Mesodermal cell (in vitro differentiated cells): ENCODE data around the gene PPARD. TPM values are rescaled to one million over a fixed set of nuclear protein-coding genes. Genes with fewer than 3 reads are reported as not detected.

ENCODE experiments used
- H3K27ac ChIP-seq: 2 replicates; pipeline ENCODE4 v1.7.0; 2013; ENCODE audit warnings: mild to moderate bottlenecking, low read depth, low read length, moderate library complexity; ENCODE audit not compliant: severe bottlenecking
- H3K36me3 ChIP-seq: 2 replicates; pipeline ENCODE4 v1.7.1; 2013; ENCODE audit warnings: mild to moderate bottlenecking, low read length, moderate library complexity; ENCODE audit not compliant: control insufficient read depth, insufficient read depth
- H3K4me1 ChIP-seq: one replicate; pipeline ENCODE4 v1.7.1; 2013; ENCODE audit warnings: mild to moderate bottlenecking, low read length; ENCODE audit not compliant: insufficient read depth, control insufficient read depth, poor library complexity, severe bottlenecking
- H3K4me3 ChIP-seq: 2 replicates; pipeline ENCODE4 v1.7.0; 2013; ENCODE audit warnings: low read length, control low read depth, mild to moderate bottlenecking; ENCODE audit not compliant: insufficient read depth, poor library complexity, severe bottlenecking; ENCODE audit errors: extremely low read depth
- H3K9me3 ChIP-seq: 2 replicates; pipeline ENCODE4 v1.7.1; 2013; ENCODE audit warnings: mild to moderate bottlenecking, low read length, moderate library complexity; ENCODE audit not compliant: control insufficient read depth
- WGBS, 2 experiments: methylation state at CpG; one replicate each; pipeline ENCODE4 v1.1.5; 2013; ENCODE audit warnings: missing lambda C conversion rate in 2 of 2; ENCODE audit not compliant: insufficient coverage in 2 of 2; 5-methylcytosine and 5-hydroxymethylcytosine counted together
- polyA plus RNA-seq, 2 experiments: library from polyadenylated mRNA; stranded (reverse); fragments of 50-300 nt; gene quantifications; one replicate each; pipeline ENCODE4 v1.2.3, GENCODE V29; 2013

Gene PPARD
- polyA plus RNA-seq (2013, experiment 1 of 2), result 21.3 TPM
- polyA plus RNA-seq (2013, experiment 2 of 2), result 17.5 TPM

GRCh38 chr6:35342258-35343091 is at the start of gene PPARD:
Gene PPARD, plus strand, starts transcription at chr6:35342558. Its CDS starts 68,530 bp downstream, at chr6:35411088.
- 0 to 1% methylated on average over 50 to 73 of the region's 77 CpGs for whole genome bisulfite sequencing, 2 experiments
- Histone ChIP-seq H3K27ac (no peak within 1 kb of the TSS), H3K4me1 (peaks cover 9% of the 10 kb centered on the region), H3K9me3 (no peaks in the 10 kb centered on the region), H3K4me3 (peak within 1 kb of the TSS; percentile 74), H3K36me3 (peaks cover 18% of the 10 kb centered on the region)

GRCh38 chr6:35293681-35294080 is 48.7 kb upstream of the PPARD start:
- WGBS, 2 experiments, result 92 to 94% methylated on average over 9 of the region's 9 CpGs
- no peaks in the 10 kb centered on the region for H3K9me3 ChIP-seq
- no peak overlapping the region for H3K27ac ChIP-seq
- H3K4me1 ChIP-seq, result no peaks in the 10 kb centered on the region
- peaks cover 17% of the 10 kb centered on the region for H3K36me3 ChIP-seq
- H3K4me3 ChIP-seq, result no peak overlapping the region

- WGBS, 2 experiments, result 58 to 63% methylated on average over 8 to 9 of the region's 10 CpGs
Measured at GRCh38 chr6:35294308-35294945, 47.9 kb upstream of the PPARD start.

GRCh38 chr6:35295036-35295435 is 47.3 kb upstream of the PPARD start:
- H3K4me3 ChIP-seq, result no peak overlapping the region
- no peaks in the 10 kb centered on the region for H3K4me1 ChIP-seq
- no peak overlapping the region for H3K27ac ChIP-seq
- 92 to 96% methylated on average over 2 of the region's 2 CpGs for WGBS, 2 experiments
- peaks cover 17% of the 10 kb centered on the region for H3K36me3 ChIP-seq
- no peaks in the 10 kb centered on the region for H3K9me3 ChIP-seq

More at GRCh38 chr6:35294308-35294945, 47.9 kb upstream of the PPARD start:
- Histone ChIP-seq H3K9me3 (no peaks in the 10 kb centered on the region), H3K4me3 (no peak overlapping the region), H3K36me3 (peaks cover 17% of the 10 kb centered on the region), H3K27ac (no peak overlapping the region), H3K4me1 (no peaks in the 10 kb centered on the region)

- no peak overlapping the region for H3K4me3 ChIP-seq
- H3K4me1 ChIP-seq, result no peaks in the 10 kb centered on the region
- no peaks in the 10 kb centered on the region for H3K9me3 ChIP-seq
- 40 to 100% methylated on average over 1 to 2 of the region's 3 CpGs for WGBS, 2 experiments
- H3K36me3 ChIP-seq, result peaks cover 15% of the 10 kb centered on the region
- H3K27ac ChIP-seq, result no peak overlapping the region
Measured at GRCh38 chr6:35295521-35296315, 46.6 kb upstream of the PPARD start.

GRCh38 chr6:35296931-35297600 is 45.3 kb upstream of the PPARD start:
- peaks cover 7% of the 10 kb centered on the region for H3K36me3 ChIP-seq
- 85 to 88% methylated on average over 6 of the region's 6 CpGs for WGBS, 2 experiments
- no peaks in the 10 kb centered on the region for H3K4me1 ChIP-seq
- H3K9me3 ChIP-seq, result no peaks in the 10 kb centered on the region
- H3K27ac ChIP-seq, result no peak overlapping the region
- H3K4me3 ChIP-seq, result no peak overlapping the region

- WGBS, 2 experiments, result 30 to 35% methylated on average over 30 to 32 of the region's 35 CpGs
- Histone ChIP-seq H3K9me3 (no peaks in the 10 kb centered on the region), H3K4me3 (no peak within 1 kb of the TSS), H3K36me3 (peaks cover 7% of the 10 kb centered on the region), H3K27ac (no peak within 1 kb of the TSS), H3K4me1 (no peaks in the 10 kb centered on the region)
Measured at GRCh38 chr6:35297601-35298481, 44.5 kb upstream of the PPARD start, which contains the start of gene DEF6. Gene DEF6, plus strand, starts transcription at chr6:35297818. Its CDS starts 39 bp downstream, at chr6:35297857.

- H3K36me3 ChIP-seq, result peaks cover 7% of the 10 kb centered on the region
- H3K9me3 ChIP-seq, result no peaks in the 10 kb centered on the region
- no peak overlapping the region for H3K4me3 ChIP-seq
- peaks cover 4% of the 10 kb centered on the region for H3K4me1 ChIP-seq
- H3K27ac ChIP-seq, result no peak overlapping the region
- 96 to 100% methylated on average over 3 to 5 of the region's 6 CpGs for WGBS, 2 experiments
Measured at GRCh38 chr6:35298625-35299140, 43.7 kb upstream of the PPARD start.

GRCh38 chr6:35299674-35300073 is 42.7 kb upstream of the PPARD start:
- H3K9me3 ChIP-seq, result no peaks in the 10 kb centered on the region
- 91 to 94% methylated on average over 2 to 4 of the region's 4 CpGs for WGBS, 2 experiments
- H3K36me3 ChIP-seq, result peaks cover 5% of the 10 kb centered on the region
- H3K4me3 ChIP-seq, result no peak overlapping the region
- peaks cover 4% of the 10 kb centered on the region for H3K4me1 ChIP-seq
- no peak overlapping the region for H3K27ac ChIP-seq
